GM21423 (cell line): ENCODE measurements around the gene DRC7.

Experiments
- ATAC-seq: cut with Tn5 transposase; IDR thresholded peaks from one replicate; pipeline ENCODE4 v1.9.1; 2021; ENCODE audit warnings: mild to moderate bottlenecking, moderate library complexity; ENCODE audit not compliant: unreplicated experiment

The DRC7 gene

GRCh38 chr16:57692636-57693035 is 2.0 kb upstream of the DRC7 start:
- no peak for ATAC-seq

- no peak for ATAC-seq
These were observed 1.1 kb upstream of the DRC7 start for GRCh38 chr16:57693550-57693949.

GRCh38 chr16:57694231-57694724 is 328 bp upstream of the DRC7 start:
- no peak for ATAC-seq

GRCh38 chr16:57695680-57696069 is 1.1 kb downstream of the DRC7 start:
- no peak for ATAC-seq

- no peak for ATAC-seq
These were observed 1.6 kb downstream of the DRC7 start for GRCh38 chr16:57696240-57696639.

GRCh38 chr16:57697896-57698537 is 3.4 kb downstream of the DRC7 start:
- ATAC-seq = no peak

- no peak for ATAC-seq
These were observed 4.3 kb downstream of the DRC7 start for GRCh38 chr16:57698812-57699405.

- ATAC-seq = no peak
These were observed 4.9 kb downstream of the DRC7 start for GRCh38 chr16:57699481-57699880.

- no peak for ATAC-seq
These were observed 5.3 kb downstream of the DRC7 start for GRCh38 chr16:57699899-57700298.

GRCh38 chr16:57700781-57701551 is 6.4 kb downstream of the DRC7 start:
- ATAC-seq = no peak

- no peak for ATAC-seq
These were observed 7.3 kb downstream of the DRC7 start for GRCh38 chr16:57701759-57702371.

- no peak for ATAC-seq
These were observed 8.9 kb downstream of the DRC7 start for GRCh38 chr16:57703416-57704010.

- ATAC-seq = no peak
These were observed 9.7 kb downstream of the DRC7 start for GRCh38 chr16:57704011-57704904.

GRCh38 chr16:57704905-57705852 is 10.6 kb downstream of the DRC7 start:
- ATAC-seq = no peak

- no peak for ATAC-seq
These were observed 12.1 kb downstream of the DRC7 start for GRCh38 chr16:57706717-57707116.

GRCh38 chr16:57707331-57707730 is 12.7 kb downstream of the DRC7 start:
- ATAC-seq = no peak

GRCh38 chr16:57708168-57708567 is 13.6 kb downstream of the DRC7 start:
- ATAC-seq = no peak

GRCh38 chr16:57709663-57710062 is 15.1 kb downstream of the DRC7 start:
- no peak for ATAC-seq

GRCh38 chr16:57711346-57711745 is 16.7 kb downstream of the DRC7 start:
- no peak for ATAC-seq
